WTC11 (cell line): ENCODE measurements around the gene LAMA3. TPM values are rescaled to one million over a fixed set of nuclear protein-coding genes. Genes with fewer than 3 reads are reported as not detected.

Experiments used
- ATAC-seq: fragments of 200-7000 bp; cut with Tn5 transposase; 2 replicates; pipeline ENCODE4 v1.10.0; 2021; ENCODE audit warnings: mild to moderate bottlenecking, moderate library complexity
- CTCF ChIA-PET: fragments of 300-600 bp; sonication (Branson Sonifier 250); formaldehyde crosslinking; loops from one replicate; lab custom pipeline; 2021; ENCODE audit warnings: antibody characterized with exemption; lab: Charles Lee
- POLR2A ChIA-PET: fragments of 350-600 bp; sonication (Branson Sonifier 250); formaldehyde crosslinking; loops from one replicate; lab custom pipeline; 2021; ENCODE audit warnings: antibody characterized with exemption; lab: Charles Lee
- DNase-seq: peaks from one replicate; pipeline ENCODE4 v3.0.0; 2021; ENCODE audit warnings: low spot score
- H3K27ac Mint-ChIP-seq: 2 replicates; pipeline ENCODE4 v1.8.0; 2021; ENCODE audit warnings: mixed read lengths
- H3K27me3 Mint-ChIP-seq: 2 replicates; pipeline ENCODE4 v1.8.0; 2021; ENCODE audit warnings: low read depth, mild to moderate bottlenecking, moderate library complexity, mixed read lengths
- H3K36me3 Mint-ChIP-seq: 2 replicates; pipeline ENCODE4 v1.8.0; 2021; ENCODE audit warnings: mixed read lengths
- H3K4me1 Mint-ChIP-seq: 2 replicates; pipeline ENCODE4 v1.8.0; 2022; ENCODE audit warnings: mixed read lengths
- H3K4me3 Mint-ChIP-seq: 2 replicates; pipeline ENCODE4 v1.8.0; 2021; ENCODE audit warnings: mild to moderate bottlenecking, moderate library complexity, mixed read lengths
- H3K9me3 Mint-ChIP-seq: 2 replicates; pipeline ENCODE4 v1.8.0; 2021; ENCODE audit warnings: mixed read lengths
- FOXP4 ChIP-seq: sonication (generic); formaldehyde crosslinking; IDR thresholded peaks from 2 replicates; pipeline ENCODE4 v1.8.0; 2022; ENCODE audit warnings: mild to moderate bottlenecking, missing genetic modification reagents
- GABPB1 ChIP-seq: sonication (generic); formaldehyde crosslinking; IDR thresholded peaks from 2 replicates; pipeline ENCODE4 v1.8.1; 2023; ENCODE audit warnings: mild to moderate bottlenecking, missing genetic modification reagents
- JUN ChIP-seq: sonication (generic); formaldehyde crosslinking; IDR thresholded peaks from 2 replicates; pipeline ENCODE4 v1.8.0; 2023; ENCODE audit warnings: mild to moderate bottlenecking, missing genetic modification reagents
- MAX ChIP-seq: sonication (generic); formaldehyde crosslinking; IDR thresholded peaks from 2 replicates; pipeline ENCODE4 v1.8.0; 2022; ENCODE audit warnings: mild to moderate bottlenecking, missing genetic modification reagents
- NFYB ChIP-seq: sonication (generic); formaldehyde crosslinking; conservative IDR thresholded peaks from 2 replicates; pipeline ENCODE4 v1.8.0; 2022; ENCODE audit warnings: low read depth, missing genetic modification reagents
- NR2C2 ChIP-seq: sonication (generic); formaldehyde crosslinking; IDR thresholded peaks from 2 replicates; pipeline ENCODE4 v1.8.0; 2022; ENCODE audit warnings: mild to moderate bottlenecking, missing genetic modification reagents
- TCF7 ChIP-seq: sonication (generic); formaldehyde crosslinking; IDR thresholded peaks from 2 replicates; pipeline ENCODE4 v1.8.0; 2022; ENCODE audit warnings: mild to moderate bottlenecking, low read depth, missing genetic modification reagents, moderate library complexity
- USF2 ChIP-seq: sonication (generic); formaldehyde crosslinking; IDR thresholded peaks from 2 replicates; pipeline ENCODE4 v1.8.1; 2023; ENCODE audit warnings: mild to moderate bottlenecking, missing genetic modification reagents, moderate library complexity
- ZNF138 ChIP-seq: sonication (generic); formaldehyde crosslinking; conservative IDR thresholded peaks from 2 replicates; pipeline ENCODE4 v1.8.1; 2022; ENCODE audit warnings: mild to moderate bottlenecking, moderate library complexity, missing genetic modification reagents
- ZNF263 ChIP-seq: sonication (generic); formaldehyde crosslinking; IDR thresholded peaks from 2 replicates; pipeline ENCODE4 v1.8.1; 2022; ENCODE audit warnings: low read depth, mild to moderate bottlenecking, moderate library complexity, missing genetic modification reagents
- ZNF396 ChIP-seq: fragments of 250-450 bp; sonication (Bioruptor Pico); IDR thresholded peaks from 2 replicates; pipeline ENCODE4 v1.8.0; 2021; ENCODE audit warnings: mild to moderate bottlenecking, moderate library complexity, borderline replicate concordance
- total RNA-seq: library from RNA; stranded (reverse); gene quantifications from 3 replicates; pipeline ENCODE4 v1.2.3, GENCODE V29; 2021
- TF ChIP-seq, protein P1 (sequence below): fragments of 250-450 bp; sonication (Bioruptor Pico); IDR thresholded peaks from 2 replicates; pipeline ENCODE4 v1.9.0; 2021; ENCODE audit warnings: mild to moderate bottlenecking, borderline replicate concordance
- TF ChIP-seq, protein P2 (sequence below): sonication (generic); formaldehyde crosslinking; IDR thresholded peaks from 2 replicates; pipeline ENCODE4 v1.8.1; 2022; ENCODE audit warnings: missing genetic modification reagents, borderline replicate concordance
- TF ChIP-seq, protein P3 (sequence below): fragments of 250-450 bp; sonication (Bioruptor Pico); IDR thresholded peaks from 2 replicates; pipeline ENCODE4 v1.9.0; 2021; ENCODE audit warnings: mild to moderate bottlenecking
- TF ChIP-seq, protein P4 (sequence below): sonication (generic); formaldehyde crosslinking; IDR thresholded peaks from 2 replicates; pipeline ENCODE4 v1.8.0; 2023; ENCODE audit warnings: mild to moderate bottlenecking, missing genetic modification reagents

The LAMA3 gene
- total RNA-seq, 1 experiment from 2014 or later, result 0.83 TPM

- TF ChIP-seq, protein P1, sequence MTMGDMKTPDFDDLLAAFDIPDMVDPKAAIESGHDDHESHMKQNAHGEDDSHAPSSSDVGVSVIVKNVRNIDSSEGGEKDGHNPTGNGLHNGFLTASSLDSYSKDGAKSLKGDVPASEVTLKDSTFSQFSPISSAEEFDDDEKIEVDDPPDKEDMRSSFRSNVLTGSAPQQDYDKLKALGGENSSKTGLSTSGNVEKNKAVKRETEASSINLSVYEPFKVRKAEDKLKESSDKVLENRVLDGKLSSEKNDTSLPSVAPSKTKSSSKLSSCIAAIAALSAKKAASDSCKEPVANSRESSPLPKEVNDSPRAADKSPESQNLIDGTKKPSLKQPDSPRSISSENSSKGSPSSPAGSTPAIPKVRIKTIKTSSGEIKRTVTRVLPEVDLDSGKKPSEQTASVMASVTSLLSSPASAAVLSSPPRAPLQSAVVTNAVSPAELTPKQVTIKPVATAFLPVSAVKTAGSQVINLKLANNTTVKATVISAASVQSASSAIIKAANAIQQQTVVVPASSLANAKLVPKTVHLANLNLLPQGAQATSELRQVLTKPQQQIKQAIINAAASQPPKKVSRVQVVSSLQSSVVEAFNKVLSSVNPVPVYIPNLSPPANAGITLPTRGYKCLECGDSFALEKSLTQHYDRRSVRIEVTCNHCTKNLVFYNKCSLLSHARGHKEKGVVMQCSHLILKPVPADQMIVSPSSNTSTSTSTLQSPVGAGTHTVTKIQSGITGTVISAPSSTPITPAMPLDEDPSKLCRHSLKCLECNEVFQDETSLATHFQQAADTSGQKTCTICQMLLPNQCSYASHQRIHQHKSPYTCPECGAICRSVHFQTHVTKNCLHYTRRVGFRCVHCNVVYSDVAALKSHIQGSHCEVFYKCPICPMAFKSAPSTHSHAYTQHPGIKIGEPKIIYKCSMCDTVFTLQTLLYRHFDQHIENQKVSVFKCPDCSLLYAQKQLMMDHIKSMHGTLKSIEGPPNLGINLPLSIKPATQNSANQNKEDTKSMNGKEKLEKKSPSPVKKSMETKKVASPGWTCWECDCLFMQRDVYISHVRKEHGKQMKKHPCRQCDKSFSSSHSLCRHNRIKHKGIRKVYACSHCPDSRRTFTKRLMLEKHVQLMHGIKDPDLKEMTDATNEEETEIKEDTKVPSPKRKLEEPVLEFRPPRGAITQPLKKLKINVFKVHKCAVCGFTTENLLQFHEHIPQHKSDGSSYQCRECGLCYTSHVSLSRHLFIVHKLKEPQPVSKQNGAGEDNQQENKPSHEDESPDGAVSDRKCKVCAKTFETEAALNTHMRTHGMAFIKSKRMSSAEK (CRISPR knock-in tag), result no peak
- no peak for TF ChIP-seq MAX (CRISPR knock-in tag)
- no peak for TF ChIP-seq GABPB1 (CRISPR knock-in tag)
- TF ChIP-seq, protein P2, sequence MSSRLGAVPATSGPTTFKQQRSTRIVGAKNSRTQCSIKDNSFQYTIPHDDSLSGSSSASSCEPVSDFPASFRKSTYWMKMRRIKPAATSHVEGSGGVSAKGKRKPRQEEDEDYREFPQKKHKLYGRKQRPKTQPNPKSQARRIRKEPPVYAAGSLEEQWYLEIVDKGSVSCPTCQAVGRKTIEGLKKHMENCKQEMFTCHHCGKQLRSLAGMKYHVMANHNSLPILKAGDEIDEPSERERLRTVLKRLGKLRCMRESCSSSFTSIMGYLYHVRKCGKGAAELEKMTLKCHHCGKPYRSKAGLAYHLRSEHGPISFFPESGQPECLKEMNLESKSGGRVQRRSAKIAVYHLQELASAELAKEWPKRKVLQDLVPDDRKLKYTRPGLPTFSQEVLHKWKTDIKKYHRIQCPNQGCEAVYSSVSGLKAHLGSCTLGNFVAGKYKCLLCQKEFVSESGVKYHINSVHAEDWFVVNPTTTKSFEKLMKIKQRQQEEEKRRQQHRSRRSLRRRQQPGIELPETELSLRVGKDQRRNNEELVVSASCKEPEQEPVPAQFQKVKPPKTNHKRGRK (CRISPR knock-in tag), result no peak
- TF ChIP-seq USF2, result no peak
Observed at GRCh38 chr18:23825496-23825895, 136.2 kb downstream of the LAMA3 start (continued).

DNA sequence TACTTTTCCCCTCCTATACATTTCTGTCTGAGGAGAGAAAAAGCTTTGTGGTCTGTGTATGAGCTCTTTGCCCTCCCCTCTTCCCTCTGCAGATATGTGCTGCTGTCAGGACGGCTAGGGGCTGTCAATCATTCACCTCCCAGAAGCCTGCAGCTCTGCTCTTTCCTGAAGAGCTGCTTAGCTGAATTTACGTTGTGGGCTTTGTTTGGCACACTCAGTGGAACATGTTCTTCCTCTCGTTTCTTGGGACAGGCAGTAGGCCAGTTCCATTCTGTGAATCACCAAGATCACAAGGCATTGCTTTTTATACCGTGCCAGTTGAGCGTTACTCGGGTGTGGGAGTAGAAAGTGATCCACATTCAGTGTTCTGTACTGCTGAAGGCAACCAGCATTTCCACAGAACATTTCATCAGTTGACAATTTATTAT, 136.7 kb downstream of the LAMA3 start:
- Mint-ChIP-seq H3K27me3 (no peaks in the 10 kb centered on the region), H3K27ac (no peak overlapping the region), H3K9me3 (no peaks in the 10 kb centered on the region), H3K4me1 (peaks cover 23% of the 10 kb centered on the region), H3K36me3 (no peaks in the 10 kb centered on the region), H3K4me3 (no peak overlapping the region)
- POLR2A ChIA-PET, result no interaction called here
- CTCF ChIA-PET, result interaction anchor here (0.6 kb wide), 1 partner anchor 12 kb away, joined by 3 read pairs; no protein-coding TSS in a partner anchor
- no peak for DNase-seq
- TF ChIP-seq JUN (no peak), ZNF138 (no peak), FOXP4 (CRISPR knock-in tag) (no peak), NFYB (CRISPR knock-in tag) (no peak), TCF7 (CRISPR knock-in tag) (no peak), ZNF396 (no peak), NR2C2 (CRISPR knock-in tag) (no peak), ZNF263 (CRISPR knock-in tag) (no peak)
- TF ChIP-seq, protein P3, sequence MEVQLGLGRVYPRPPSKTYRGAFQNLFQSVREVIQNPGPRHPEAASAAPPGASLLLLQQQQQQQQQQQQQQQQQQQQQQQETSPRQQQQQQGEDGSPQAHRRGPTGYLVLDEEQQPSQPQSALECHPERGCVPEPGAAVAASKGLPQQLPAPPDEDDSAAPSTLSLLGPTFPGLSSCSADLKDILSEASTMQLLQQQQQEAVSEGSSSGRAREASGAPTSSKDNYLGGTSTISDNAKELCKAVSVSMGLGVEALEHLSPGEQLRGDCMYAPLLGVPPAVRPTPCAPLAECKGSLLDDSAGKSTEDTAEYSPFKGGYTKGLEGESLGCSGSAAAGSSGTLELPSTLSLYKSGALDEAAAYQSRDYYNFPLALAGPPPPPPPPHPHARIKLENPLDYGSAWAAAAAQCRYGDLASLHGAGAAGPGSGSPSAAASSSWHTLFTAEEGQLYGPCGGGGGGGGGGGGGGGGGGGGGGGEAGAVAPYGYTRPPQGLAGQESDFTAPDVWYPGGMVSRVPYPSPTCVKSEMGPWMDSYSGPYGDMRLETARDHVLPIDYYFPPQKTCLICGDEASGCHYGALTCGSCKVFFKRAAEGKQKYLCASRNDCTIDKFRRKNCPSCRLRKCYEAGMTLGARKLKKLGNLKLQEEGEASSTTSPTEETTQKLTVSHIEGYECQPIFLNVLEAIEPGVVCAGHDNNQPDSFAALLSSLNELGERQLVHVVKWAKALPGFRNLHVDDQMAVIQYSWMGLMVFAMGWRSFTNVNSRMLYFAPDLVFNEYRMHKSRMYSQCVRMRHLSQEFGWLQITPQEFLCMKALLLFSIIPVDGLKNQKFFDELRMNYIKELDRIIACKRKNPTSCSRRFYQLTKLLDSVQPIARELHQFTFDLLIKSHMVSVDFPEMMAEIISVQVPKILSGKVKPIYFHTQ (CRISPR knock-in tag), result no peak
- TF ChIP-seq, protein P4, sequence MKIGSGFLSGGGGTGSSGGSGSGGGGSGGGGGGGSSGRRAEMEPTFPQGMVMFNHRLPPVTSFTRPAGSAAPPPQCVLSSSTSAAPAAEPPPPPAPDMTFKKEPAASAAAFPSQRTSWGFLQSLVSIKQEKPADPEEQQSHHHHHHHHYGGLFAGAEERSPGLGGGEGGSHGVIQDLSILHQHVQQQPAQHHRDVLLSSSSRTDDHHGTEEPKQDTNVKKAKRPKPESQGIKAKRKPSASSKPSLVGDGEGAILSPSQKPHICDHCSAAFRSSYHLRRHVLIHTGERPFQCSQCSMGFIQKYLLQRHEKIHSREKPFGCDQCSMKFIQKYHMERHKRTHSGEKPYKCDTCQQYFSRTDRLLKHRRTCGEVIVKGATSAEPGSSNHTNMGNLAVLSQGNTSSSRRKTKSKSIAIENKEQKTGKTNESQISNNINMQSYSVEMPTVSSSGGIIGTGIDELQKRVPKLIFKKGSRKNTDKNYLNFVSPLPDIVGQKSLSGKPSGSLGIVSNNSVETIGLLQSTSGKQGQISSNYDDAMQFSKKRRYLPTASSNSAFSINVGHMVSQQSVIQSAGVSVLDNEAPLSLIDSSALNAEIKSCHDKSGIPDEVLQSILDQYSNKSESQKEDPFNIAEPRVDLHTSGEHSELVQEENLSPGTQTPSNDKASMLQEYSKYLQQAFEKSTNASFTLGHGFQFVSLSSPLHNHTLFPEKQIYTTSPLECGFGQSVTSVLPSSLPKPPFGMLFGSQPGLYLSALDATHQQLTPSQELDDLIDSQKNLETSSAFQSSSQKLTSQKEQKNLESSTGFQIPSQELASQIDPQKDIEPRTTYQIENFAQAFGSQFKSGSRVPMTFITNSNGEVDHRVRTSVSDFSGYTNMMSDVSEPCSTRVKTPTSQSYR (CRISPR knock-in tag), result no peak
- ATAC-seq, result no peak
